Measurements from ENCODE around the gene LBR.
"Not testable (repeated sequence)": the region's sequence is repeated elsewhere in the genome, so short reads cannot be mapped to it uniquely, and the experiment has no call there.

LBR gene

GRCh38 chr1:225427235-225428067, at the start of gene LBR:
LBR (minus strand) TSS chr1:225428038; CDS start chr1:225424075, 3,963 bp downstream.
- peak; percentile 76 for DNase-seq

- no peak for DNase-seq
These were observed 49.6 kb upstream of the LBR start for GRCh38 chr1:225477296-225477911.

DNA sequence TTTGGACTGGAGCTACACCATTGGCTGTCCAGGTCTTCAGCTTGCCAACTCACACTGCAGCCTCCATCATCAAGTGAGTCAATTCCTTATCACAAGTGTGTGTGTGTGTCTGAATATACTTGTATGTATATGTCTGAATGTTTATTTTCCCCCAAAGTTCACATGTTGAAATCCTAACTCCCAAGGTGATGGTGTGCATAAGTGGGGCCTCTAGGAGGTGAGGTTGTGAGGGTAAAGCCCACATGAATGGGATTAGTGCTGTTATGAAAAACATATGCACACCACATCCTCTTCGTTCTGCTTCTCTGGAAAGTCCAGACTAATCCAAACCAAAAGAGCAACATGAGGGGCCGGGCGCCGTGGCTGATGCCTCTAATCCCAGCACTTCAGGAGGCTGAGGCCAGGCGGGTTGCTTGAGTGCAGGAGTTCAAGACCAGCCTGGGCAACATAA, 48.7 kb upstream of the LBR start:
- DNase-seq: no peak

DNA sequence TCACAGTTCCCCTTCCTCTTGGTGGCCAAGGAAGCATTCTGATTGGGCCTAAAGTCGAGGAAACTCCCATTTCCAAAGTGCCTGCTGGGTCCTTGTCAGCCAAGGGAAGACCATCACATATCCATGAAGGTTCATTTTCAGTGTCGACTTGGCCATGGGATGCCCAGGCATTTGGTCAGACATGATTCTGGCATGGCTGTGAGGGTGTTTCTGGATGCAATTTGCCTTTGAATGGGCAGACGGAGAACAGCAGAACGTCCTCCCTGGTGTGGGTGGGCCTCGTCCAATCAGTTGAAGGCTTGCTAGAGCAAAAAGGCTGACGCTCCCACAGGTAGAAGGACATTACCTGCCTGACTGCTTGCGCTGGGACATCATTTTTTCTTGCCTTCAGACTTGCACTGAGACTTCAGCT, 48.3 kb upstream of the LBR start:
- DNase-seq: no peak

DNA sequence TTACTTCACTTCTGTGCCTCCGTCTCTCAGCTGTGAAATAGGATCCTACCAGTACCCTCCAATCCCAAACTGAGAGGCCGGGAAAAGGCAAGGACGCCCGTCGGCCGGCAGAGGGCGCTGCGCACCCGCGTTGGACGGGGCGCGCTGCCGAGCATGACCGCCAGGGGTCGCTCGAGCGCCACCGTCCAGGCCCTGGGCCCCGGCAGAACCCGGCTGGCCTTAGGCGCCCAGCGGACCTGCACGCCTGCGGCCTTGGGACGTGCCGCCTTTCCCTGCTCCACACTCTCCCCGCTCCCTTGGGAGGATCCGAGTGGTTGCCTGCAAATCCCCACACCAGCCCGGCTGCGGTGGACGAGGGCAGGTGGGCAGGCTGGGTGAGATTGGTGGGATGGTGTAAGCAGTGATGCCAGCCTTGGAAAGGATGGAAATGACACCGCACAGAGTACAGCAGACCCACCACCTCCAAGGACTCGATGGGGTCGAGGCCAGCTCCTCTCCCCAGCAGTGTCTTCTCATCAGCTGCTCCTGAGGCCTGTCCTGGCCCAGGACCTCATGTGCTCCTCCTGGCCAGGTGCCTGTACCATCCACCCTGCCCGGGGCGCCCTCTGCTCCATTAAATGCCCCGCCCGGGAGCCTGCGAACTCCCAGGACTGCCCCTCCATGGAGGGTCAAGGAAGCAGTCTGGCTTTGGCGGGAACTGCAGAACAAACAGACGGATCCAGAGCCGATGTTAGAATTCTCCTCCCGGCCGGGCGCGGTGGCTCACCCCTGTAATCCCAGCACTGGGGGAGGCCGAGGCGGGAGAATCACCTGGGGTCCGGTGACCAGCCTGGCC, 47.4 kb upstream of the LBR start:
- DNase-seq: peak; percentile 78

DNA sequence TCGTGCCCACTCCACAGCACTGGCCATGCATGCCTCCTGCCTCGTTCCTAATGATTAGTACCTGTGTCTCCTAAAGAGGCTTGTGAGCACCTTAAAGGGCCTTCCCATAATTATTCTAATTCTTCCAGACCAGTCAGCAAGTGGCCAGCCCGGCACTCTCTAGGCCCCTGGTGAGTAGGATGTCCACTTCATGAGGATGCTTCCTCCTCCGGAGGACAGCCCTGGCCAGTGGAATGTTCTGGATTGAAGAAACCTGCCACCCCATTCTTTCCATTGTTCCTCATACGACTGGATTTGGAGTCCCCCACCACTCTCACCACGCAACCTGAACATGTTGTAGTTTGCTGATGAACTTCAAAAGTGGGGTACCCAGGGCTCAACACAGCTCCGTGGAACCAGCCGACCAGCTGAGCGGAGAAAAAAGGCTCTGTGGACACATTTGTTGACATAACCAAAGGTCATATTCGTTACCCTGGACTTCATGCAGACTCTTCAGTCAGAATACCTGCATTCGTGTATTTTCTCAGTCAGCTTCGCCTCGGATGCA, 46.7 kb upstream of the LBR start:
- no peak for DNase-seq

GRCh38 chr1:225473676-225474438, 46.0 kb upstream of the LBR start:
- DNase-seq: not testable (repeated sequence)

- DNase-seq: not testable (repeated sequence)
These were observed 45.4 kb upstream of the LBR start for GRCh38 chr1:225473266-225473665.

DNA sequence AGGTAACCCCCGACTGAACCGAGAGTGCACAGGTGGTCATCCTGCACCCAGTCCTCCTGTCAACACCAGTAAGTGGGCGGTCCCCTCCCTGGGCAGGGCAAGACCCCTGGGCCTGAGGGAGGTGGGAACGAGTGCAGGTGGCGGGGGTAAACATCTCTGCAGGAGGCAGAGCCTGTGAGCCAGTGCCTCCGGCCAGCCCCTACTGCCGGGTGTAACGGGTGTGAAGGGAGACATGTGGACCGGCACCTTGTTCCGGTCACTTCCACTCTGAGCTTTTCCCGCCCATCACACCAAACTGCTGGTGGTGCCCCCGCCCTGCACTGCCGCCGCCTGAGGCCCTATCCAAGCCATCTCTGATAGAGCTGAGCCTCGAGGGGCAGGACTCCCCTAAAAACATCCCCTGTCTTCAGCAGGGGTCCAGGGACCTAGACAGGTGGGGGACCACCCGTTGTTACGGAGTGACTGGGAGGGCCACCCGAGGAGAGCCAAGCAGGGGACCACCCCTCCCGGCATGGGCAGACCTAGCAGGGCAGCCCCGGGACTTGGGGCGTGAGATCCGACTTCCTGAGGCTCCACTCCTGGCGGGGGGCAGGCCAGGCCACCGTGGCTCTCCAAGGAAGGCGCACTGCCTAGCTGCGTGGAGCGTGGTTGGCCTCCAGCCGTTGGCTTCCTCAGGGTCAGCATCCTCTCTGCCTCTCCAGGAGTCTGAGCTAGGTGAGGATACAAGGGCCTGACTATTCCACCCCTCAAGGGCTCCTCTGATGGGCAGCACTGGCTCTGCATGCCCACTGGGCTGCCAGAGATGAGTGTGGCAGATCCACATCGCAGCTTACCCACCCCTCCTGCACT, 43.8 kb upstream of the LBR start:
- no peak for DNase-seq

- DNase-seq: no peak
These were observed 43.2 kb upstream of the LBR start for GRCh38 chr1:225471109-225471452.

DNA sequence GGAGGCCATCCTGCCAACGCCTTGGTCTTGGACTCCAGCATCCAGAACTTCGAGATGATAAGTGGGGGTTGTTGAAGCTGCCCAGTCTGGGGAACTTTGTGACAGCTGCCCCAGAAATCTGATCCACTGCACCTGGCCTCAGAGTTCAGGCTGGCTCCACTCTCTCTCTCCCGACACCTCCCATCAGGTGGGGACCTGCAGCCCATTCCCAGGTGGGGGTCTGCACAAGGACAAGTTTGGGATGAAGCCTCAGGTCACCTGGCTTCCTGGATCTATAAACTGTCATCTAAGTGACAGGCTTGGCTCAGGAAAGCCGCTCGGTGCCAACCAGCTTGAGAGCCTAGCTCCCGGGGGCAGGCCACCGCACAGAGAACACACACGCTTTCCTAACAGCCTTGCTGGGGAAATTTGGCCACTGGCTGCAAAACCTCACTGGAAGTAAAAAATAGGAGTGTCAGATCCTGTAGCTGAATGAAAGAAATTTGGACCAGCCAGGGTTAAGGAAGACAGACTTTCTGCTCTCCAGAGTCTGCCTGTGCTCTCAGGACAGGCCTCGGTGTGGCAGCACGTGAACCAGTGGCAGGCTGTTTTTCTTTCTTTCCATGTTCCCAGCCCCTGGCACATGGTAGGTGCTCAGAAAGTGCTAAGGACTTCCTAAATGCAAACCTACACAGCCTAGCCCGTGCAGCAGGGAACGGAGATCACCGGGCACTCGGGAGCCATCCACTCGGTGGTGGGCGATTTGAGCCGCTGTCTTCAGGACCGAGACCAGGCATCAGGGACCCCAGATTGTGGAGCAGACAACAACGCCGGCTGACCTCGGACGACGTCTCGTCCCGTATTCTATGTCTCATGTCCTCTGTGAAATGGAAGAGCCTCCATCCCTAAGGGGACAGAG, 42.6 kb upstream of the LBR start:
- peak; percentile 49 for DNase-seq

DNA sequence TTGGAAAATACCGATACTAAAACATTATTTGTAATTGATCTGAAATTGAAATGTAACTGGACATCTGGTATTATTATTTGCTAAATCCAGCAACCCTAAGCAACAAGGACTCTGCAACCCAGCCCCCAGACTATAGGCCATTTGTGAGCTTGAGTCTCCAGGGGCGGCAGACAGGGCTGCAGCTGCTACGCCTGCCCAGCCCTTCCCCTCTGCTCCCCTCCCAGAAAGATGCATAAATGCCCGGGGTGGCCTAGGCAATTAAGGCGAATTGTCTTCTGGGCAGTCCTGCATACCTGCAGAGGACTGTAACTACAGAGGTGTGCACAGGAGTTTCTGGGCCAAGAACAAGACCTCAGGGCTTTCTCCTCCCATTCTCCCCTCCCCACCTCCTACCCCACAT, 41.2 kb upstream of the LBR start:
- peak; percentile 56 for DNase-seq

DNA sequence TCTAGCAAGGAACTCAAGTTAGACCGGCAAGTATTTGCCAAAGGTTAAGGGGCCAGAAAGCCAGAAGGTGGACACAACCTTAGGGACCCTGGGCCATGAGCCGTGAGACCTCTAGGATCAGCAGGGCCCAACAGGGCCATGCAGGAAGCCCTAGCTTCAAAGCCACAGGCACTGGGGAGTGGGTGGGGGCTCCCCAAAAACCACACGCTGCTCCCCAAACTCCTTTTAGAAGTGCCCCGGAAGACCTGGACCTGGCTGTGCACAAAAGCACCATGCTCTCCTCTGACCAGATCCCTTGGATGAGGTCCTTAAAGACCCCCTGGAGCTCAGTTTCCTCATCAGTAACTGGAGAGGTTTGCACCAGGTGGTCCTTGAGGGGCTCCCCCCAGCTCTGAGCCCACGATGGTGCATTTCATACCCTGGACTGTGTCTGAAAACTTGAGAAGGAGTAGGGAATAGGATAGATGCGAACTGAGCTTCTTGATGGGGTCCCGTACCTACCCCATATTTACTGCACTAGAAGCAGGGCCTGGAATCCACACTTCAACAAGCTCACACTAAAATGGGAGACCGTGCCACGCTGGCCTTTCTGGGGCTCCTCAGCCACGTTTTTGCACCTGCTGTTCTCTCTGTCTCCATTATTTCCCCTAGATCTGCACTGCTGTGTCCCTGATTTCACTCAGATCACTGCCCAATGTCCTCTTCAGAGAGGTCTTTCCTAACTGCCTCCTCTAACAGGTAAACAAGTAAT, 40.6 kb upstream of the LBR start:
- peak; percentile 20 for DNase-seq

- peak; percentile 50 for DNase-seq
These were observed 39.6 kb upstream of the LBR start for GRCh38 chr1:225467193-225468020.

DNA sequence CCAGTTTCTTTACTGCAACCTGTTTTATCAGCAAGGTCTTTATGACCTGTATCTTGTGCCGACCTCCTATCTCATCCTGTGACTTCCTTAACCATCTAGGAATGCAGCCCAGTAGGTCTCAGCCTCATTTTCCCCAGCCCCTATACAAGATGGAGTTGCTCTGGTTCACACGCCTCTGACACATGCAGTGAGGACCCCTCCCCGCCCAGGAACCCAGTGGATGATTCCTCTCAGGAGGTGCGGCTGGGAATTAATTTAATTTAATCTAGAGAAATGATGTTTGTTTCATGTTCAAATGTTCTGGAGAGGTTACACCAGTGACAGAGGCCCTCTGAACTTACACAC, 39.0 kb upstream of the LBR start:
- no peak for DNase-seq

DNA sequence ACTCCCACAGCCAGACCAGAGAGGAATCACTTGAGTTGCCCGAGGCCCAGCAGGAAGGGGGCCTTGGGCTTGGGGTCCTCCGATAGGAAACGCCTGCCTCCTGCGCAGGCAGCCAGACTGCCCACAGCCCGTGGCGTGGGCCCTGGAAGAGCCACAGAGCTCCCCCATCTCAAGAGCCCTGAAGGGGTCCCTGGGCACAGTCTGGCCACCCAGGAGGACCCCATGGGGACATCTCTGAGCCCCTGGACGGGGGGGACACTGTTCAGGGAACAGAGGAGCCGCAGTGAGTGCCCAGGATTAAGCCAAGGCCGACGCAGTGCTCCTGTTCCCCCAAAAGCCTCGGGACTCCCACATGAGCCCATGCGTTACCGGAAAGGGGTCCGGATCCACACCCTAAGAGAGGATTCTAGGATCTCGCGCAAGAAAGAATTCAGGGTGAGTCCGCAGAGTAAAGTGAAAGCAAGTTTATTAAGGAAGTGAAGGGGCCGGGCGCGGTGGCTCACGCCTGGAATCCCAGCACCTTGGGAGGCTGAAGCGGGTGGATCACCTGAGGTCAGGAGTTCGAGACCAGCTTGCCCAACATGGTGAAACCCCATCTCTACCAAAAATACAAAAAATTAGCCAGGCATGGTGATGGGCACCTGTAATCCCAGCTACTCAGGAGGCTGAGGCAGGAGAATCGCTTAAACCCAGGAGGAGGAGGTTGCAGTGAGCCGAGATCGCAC, 38.1 kb upstream of the LBR start:
- peak; percentile 42 for DNase-seq

DNA sequence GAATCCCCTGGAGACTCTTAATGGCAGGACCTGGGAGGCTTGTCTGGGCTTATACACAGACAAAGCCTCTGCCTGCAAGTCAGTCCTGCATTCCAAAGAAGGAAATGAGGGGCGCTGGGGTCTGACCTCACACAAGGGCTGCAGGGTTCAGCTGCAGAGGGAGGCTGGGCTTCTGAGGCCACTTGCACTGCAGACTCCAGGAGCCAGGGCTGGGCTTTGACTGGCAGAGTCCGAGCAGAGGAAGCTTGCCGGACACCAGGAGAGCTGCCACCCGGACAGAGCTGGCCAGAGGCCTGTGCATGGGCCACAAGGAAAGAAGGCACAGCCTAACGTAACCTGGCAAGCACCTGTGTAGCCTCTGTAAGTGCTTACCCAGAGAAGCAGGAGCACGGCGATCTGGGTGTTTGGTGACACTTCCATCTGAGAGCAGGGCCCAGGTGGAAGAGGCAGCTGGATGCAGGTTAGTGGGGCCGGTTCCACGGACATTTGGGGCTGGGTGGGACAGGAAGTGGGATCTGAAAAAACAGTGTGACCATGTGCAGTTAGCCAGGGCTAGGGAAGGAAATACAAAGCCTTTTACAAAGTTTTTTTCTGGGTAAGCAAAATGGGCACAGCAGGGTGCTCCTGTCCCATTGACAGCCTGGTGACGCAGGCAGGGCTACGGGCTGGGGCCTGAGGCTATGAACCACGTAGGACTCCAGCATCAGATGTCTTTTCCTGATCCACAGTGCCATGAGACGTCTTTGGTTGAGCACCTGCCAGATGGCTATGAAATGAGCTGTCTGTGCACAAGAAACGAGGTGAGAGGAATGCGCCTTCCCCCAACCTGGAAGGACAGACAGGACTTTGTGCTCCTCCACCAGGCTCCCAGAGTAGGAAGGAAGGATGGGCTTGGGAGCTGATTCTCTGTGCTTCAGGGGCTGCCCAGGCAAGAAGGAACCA, 37.3 kb upstream of the LBR start:
- DNase-seq: peak; percentile 82
